A673 (cell line): ENCODE data around the gene VAV1. TPM values are rescaled to one million over a fixed set of nuclear protein-coding genes. Genes with fewer than 3 reads are reported as not detected.

Experiments
- BruUV-seq: library from RNA; stranded (reverse); fragments of 400-500 nt; replicated peaks from 2 replicates; lab custom pipeline; 2021; lab: Mats Ljungman, UMichigan
- CTCF ChIA-PET: fragments of 300-600 bp; sonication (Branson Sonifier 250); formaldehyde crosslinking; loops from one replicate; lab custom pipeline; 2022; ENCODE audit warnings: antibody characterized with exemption; lab: Charles Lee
- POLR2A ChIA-PET: fragments of 300-600 bp; sonication (Branson Sonifier 250); formaldehyde crosslinking; loops from one replicate; lab custom pipeline; 2022; ENCODE audit warnings: antibody characterized with exemption; ENCODE audit not compliant: low non-redundant PET; lab: Charles Lee
- DNase-seq: peaks from one replicate; pipeline ENCODE4 v3.0.0-alpha.2; 2015; ENCODE audit warnings: low spot score
- H3K27ac ChIP-seq: fragments of 200-600 bp; sonication (generic); 2 replicates; pipeline ENCODE4 v1.5.1; 2016; ENCODE audit warnings: mixed run types, low read depth, mild to moderate bottlenecking, mixed read lengths, antibody characterized with exemption, low read length; ENCODE audit not compliant: poor library complexity, severe bottlenecking
- H3K27me3 ChIP-seq: fragments of 200-600 bp; sonication (generic); replicated peaks from 2 replicates; pipeline ENCODE4 v1.6.1; 2017; ENCODE audit warnings: mixed run types, low read depth, mild to moderate bottlenecking, mixed read lengths, antibody characterized with exemption, low read length; ENCODE audit not compliant: insufficient read depth, poor library complexity
- H3K36me3 ChIP-seq: fragments of 200-600 bp; sonication (generic); 2 replicates; pipeline ENCODE4 v1.6.1; 2016; ENCODE audit warnings: mixed run types, mild to moderate bottlenecking, mixed read lengths, antibody characterized with exemption, low read length; ENCODE audit not compliant: insufficient read depth, poor library complexity, severe bottlenecking
- H3K4me1 ChIP-seq: fragments of 200-600 bp; sonication (generic); 2 replicates; pipeline ENCODE4 v1.6.1; 2017; ENCODE audit warnings: mixed run types, mild to moderate bottlenecking, mixed read lengths, antibody characterized with exemption, low read length; ENCODE audit not compliant: insufficient read depth, poor library complexity, severe bottlenecking
- H3K4me3 ChIP-seq: fragments of 200-600 bp; sonication (generic); 2 replicates; pipeline ENCODE4 v1.5.1; 2016; ENCODE audit warnings: low read depth, mixed run types, mild to moderate bottlenecking, mixed read lengths, low read length; ENCODE audit not compliant: poor library complexity, severe bottlenecking
- H3K9me3 ChIP-seq: fragments of 200-600 bp; sonication (generic); 2 replicates; pipeline ENCODE4 v1.6.1; 2016; ENCODE audit warnings: mixed run types, low read depth, mild to moderate bottlenecking, mixed read lengths, antibody characterized with exemption, low read length; ENCODE audit not compliant: poor library complexity, severe bottlenecking
- CTCF ChIP-seq: fragments of 300-800, 200-600 bp; sonication (generic); conservative IDR thresholded peaks from 2 replicates; pipeline ENCODE4 v1.5.1; 2017; ENCODE audit warnings: low read depth, mild to moderate bottlenecking, antibody characterized with exemption, low read length, moderate library complexity, mixed read lengths
- EZH2 ChIP-seq: fragments of 200-600 bp; sonication (generic); IDR thresholded peaks from 2 replicates; pipeline ENCODE4 v1.6.1; 2017; ENCODE audit warnings: borderline replicate concordance, low read depth, mild to moderate bottlenecking, mixed read lengths, antibody characterized with exemption, low read length; ENCODE audit not compliant: poor library complexity, severe bottlenecking
- intact Hi-C: fragments of 100-400 bp; cut with micrococcal nuclease; formaldehyde crosslinking; loops from one replicate; pipeline ENCODE4 v1.10.0; 2022; ENCODE audit not compliant: unreplicated experiment
- total RNA-seq: library from RNA; stranded (reverse); gene quantifications from 2 replicates; pipeline ENCODE4 v1.2.3, GENCODE V29; 2021

VAV1 gene
- total RNA-seq, 1 experiment from 2014 or later = 51.6 TPM

GRCh38 chr19:6819323-6819722 lies 46.8 kb downstream of the VAV1 start:
- Histone ChIP-seq H3K27me3 (no peaks in the 10 kb centered on the region), H3K36me3 (peaks cover 17% of the 10 kb centered on the region), H3K4me1 (no peaks in the 10 kb centered on the region), H3K4me3 (no peak overlapping the region), H3K27ac (no peak overlapping the region), H3K9me3 (peaks cover 15% of the 10 kb centered on the region)
- no TSS peak for BruUV-seq
- CTCF ChIA-PET = no interaction called here
- TF ChIP-seq EZH2 (no peak), CTCF (no peak)
- no peak for DNase-seq
- intact Hi-C loops = no loop called here
- POLR2A ChIA-PET = no interaction called here

- no TSS peak for BruUV-seq
- Histone ChIP-seq H3K27me3 (no peaks in the 10 kb centered on the region), H3K9me3 (peaks cover 15% of the 10 kb centered on the region), H3K27ac (no peak overlapping the region), H3K4me1 (no peaks in the 10 kb centered on the region), H3K4me3 (no peak overlapping the region), H3K36me3 (peaks cover 23% of the 10 kb centered on the region)
- no peak for TF ChIP-seq CTCF
- TF ChIP-seq EZH2 = no peak
- POLR2A ChIA-PET = no interaction called here
- intact Hi-C loops = no loop called here
- no peak for DNase-seq
- CTCF ChIA-PET = no interaction called here
These were observed 47.7 kb downstream of the VAV1 start for GRCh38 chr19:6820237-6820636.

GRCh38 chr19:6821639-6822310 lies 49.3 kb downstream of the VAV1 start:
- BruUV-seq = no TSS peak
- ChIA-PET CTCF (no interaction called here), POLR2A (no interaction called here)
- DNase-seq = no peak
- H3K27ac ChIP-seq = no peak overlapping the region
- peaks cover 32% of the 10 kb centered on the region for H3K36me3 ChIP-seq
- no peaks in the 10 kb centered on the region for H3K27me3 ChIP-seq
- H3K4me3 ChIP-seq = no peak overlapping the region
- intact Hi-C loops = no loop called here
- no peaks in the 10 kb centered on the region for H3K4me1 ChIP-seq
- TF ChIP-seq EZH2 = no peak
- no peak for TF ChIP-seq CTCF
- peaks cover 15% of the 10 kb centered on the region for H3K9me3 ChIP-seq
